ENCODE results near the gene IFTAP.

DNA sequence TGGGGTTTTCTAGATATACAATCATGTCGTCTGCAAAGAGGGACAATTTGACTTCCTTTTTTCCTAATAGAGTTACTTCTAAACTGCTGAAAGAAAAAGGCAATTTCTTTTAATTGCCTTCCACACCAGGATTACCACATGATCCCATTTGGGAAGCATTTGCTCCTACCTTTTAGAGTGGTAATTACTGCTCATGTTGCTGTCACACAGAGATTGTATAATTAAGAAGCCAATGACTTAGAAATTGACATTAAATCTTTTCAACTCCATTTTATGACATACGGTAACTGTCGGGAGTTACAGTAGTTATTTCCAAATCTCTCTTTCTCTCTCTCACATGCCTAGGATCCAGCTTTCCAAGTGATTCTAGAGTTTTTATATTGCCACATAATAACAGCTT lies 21.5 kb downstream of the IFTAP start:
- TF ChIP-seq, protein P1, sequence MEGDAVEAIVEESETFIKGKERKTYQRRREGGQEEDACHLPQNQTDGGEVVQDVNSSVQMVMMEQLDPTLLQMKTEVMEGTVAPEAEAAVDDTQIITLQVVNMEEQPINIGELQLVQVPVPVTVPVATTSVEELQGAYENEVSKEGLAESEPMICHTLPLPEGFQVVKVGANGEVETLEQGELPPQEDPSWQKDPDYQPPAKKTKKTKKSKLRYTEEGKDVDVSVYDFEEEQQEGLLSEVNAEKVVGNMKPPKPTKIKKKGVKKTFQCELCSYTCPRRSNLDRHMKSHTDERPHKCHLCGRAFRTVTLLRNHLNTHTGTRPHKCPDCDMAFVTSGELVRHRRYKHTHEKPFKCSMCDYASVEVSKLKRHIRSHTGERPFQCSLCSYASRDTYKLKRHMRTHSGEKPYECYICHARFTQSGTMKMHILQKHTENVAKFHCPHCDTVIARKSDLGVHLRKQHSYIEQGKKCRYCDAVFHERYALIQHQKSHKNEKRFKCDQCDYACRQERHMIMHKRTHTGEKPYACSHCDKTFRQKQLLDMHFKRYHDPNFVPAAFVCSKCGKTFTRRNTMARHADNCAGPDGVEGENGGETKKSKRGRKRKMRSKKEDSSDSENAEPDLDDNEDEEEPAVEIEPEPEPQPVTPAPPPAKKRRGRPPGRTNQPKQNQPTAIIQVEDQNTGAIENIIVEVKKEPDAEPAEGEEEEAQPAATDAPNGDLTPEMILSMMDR (IDR thresholded peaks at IDR 0.05): no peak
- TF ChIP-seq POLR2A (IDR thresholded peaks at IDR 0.05): no peak
